MV-4-11 (cell line): ENCODE results near the gene SLC15A2.
"Not testable (repeated sequence)": the region's sequence is repeated elsewhere in the genome, so short reads cannot be mapped to it uniquely, and the experiment has no call there.

Experiments
- DNase-seq: peaks from one replicate; lab custom pipeline; 2025; lab: John Stamatoyannopoulos, UW

Gene SLC15A2

GRCh38 chr3:121894301-121894990 lies at the start of gene SLC15A2:
Gene SLC15A2, plus strand, starts transcription at chr3:121894401. Its CDS starts 76 bp downstream, at chr3:121894477.
- DNase-seq: no peak

GRCh38 chr3:121844892-121845291 lies 49.3 kb upstream of the SLC15A2 start:
- no peak for DNase-seq

GRCh38 chr3:121852256-121852655 lies 41.9 kb upstream of the SLC15A2 start:
- no peak for DNase-seq

GRCh38 chr3:121855555-121855954 lies 38.6 kb upstream of the SLC15A2 start:
- no peak for DNase-seq

- not testable (repeated sequence) for DNase-seq
Measured at GRCh38 chr3:121857778-121858177, 36.4 kb upstream of the SLC15A2 start.

- not testable (repeated sequence) for DNase-seq
Measured at GRCh38 chr3:121863247-121863646, 31.0 kb upstream of the SLC15A2 start.

GRCh38 chr3:121863801-121864200 lies 30.4 kb upstream of the SLC15A2 start:
- DNase-seq: peak; percentile 64

- DNase-seq: peak; percentile 79
Measured at GRCh38 chr3:121869736-121870135, 24.5 kb upstream of the SLC15A2 start.

GRCh38 chr3:121870717-121871116 lies 23.5 kb upstream of the SLC15A2 start:
- no peak for DNase-seq

GRCh38 chr3:121871430-121871829 lies 22.8 kb upstream of the SLC15A2 start:
- DNase-seq: peak; percentile 72

GRCh38 chr3:121878411-121878810 lies 15.8 kb upstream of the SLC15A2 start:
- DNase-seq: no peak

GRCh38 chr3:121883507-121883906 lies 10.7 kb upstream of the SLC15A2 start:
- DNase-seq: no peak

- DNase-seq: no peak
Measured at GRCh38 chr3:121885386-121885785, 8.8 kb upstream of the SLC15A2 start.

- DNase-seq: no peak
Measured at GRCh38 chr3:121895121-121895520, 920 bp downstream of the SLC15A2 start.

GRCh38 chr3:121895736-121896135 lies 1.5 kb downstream of the SLC15A2 start:
- DNase-seq: no peak

- DNase-seq: no peak
Measured at GRCh38 chr3:121896823-121897222, 2.6 kb downstream of the SLC15A2 start.

- no peak for DNase-seq
Measured at GRCh38 chr3:121897296-121897695, 3.1 kb downstream of the SLC15A2 start.

- DNase-seq: peak; percentile 22
Measured at GRCh38 chr3:121913305-121913990, 19.2 kb downstream of the SLC15A2 start.

GRCh38 chr3:121914081-121914998 lies 20.1 kb downstream of the SLC15A2 start:
- DNase-seq: peak; percentile 67

GRCh38 chr3:121916189-121916588 lies 22.0 kb downstream of the SLC15A2 start:
- DNase-seq: no peak

GRCh38 chr3:121918779-121919483 lies 24.7 kb downstream of the SLC15A2 start:
- DNase-seq: no peak

- no peak for DNase-seq
Measured at GRCh38 chr3:121924734-121925133, 30.5 kb downstream of the SLC15A2 start.
